Measurements from ENCODE around the gene EPAS1.

EPAS1 gene

DNA sequence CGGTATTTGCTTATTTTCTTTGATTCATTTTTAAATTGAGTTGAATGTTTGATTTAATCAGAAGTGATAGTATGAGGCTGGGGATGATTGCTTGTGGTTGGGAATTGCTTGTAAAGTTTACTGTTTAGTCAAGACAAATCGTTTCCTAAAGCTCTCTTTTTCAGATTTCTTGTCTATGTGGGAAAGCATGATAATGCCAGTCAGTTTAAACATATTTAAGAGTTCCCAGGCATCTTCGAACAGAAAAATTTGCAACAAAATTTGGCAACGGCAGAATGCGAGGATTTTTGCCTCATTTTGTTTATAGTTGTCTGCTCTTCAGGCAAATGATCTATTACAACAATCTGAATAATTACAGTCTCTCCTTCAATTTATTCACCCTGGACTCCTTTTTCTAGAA, 22.5 kb downstream of the EPAS1 start:
- DNase-seq (ENCODE audit: extremely low read depth in 1 of 2, low read depth in 1 of 2), result no peak

GRCh38 chr2:46320141-46320567, 22.9 kb downstream of the EPAS1 start:
- DNase-seq (ENCODE audit: extremely low read depth in 1 of 2, low read depth in 1 of 2), result no peak

DNA sequence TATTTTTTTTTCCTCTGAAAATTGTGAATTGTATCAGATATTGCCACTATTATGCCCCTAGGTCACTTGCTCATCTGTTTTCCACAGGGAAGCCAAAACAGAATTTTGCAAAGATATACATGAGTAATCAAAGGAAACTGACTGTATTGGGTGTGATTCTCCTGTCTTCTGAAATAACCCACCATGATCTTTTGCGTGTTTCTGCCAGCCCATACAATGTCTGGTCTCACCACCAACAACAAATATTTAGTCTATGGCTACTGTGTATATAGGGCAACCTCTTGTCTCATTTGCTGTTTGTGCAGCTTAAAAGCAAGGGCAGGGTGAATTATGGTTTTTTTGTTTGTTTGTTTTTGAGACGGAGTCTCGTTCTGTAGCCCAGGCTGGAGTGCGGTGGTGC, 26.5 kb downstream of the EPAS1 start:
- no peak for DNase-seq (ENCODE audit: extremely low read depth in 1 of 2, low read depth in 1 of 2)

DNA sequence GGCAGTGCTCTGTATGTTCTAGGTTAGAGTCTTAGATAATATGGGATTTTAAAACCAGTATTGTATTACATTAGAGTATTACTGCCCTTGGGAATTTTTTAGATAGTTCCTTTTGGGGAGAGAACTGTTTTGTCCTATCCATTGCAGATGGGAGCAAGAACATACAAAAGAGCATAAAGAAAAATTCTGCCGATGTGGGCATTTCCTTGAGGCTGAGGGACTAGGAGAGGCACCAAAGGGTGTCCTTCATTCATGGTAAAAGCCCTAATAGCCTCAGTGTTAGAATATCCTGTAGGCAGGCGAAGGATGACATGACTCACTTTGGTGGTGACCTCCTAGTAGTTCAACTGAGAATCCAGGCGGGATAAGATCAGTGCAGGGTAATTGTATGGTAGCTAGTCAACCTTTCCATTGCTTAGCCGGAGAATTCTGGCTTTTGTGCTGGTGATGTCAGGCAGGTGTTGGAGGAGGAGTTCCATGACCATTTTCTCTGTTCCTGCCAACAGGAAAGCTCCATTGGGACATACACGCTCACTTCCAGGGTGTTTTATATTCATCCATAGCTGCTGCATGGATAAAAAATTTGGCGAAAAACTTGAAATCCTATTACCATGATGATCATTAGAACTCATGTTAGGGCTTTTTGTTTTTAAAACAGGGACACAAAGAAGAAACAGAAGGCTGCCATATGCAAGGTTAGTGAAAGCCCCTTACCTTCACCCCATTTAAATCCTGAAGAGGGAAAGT, 28.1 kb downstream of the EPAS1 start:
- no peak for DNase-seq (ENCODE audit: extremely low read depth in 1 of 2, low read depth in 1 of 2)

GRCh38 chr2:46326231-46326980, 29.2 kb downstream of the EPAS1 start:
- no peak for DNase-seq (ENCODE audit: extremely low read depth in 1 of 2, low read depth in 1 of 2)

GRCh38 chr2:46327627-46328026, 30.4 kb downstream of the EPAS1 start:
- no peak for DNase-seq (ENCODE audit: extremely low read depth in 1 of 2, low read depth in 1 of 2)

DNA sequence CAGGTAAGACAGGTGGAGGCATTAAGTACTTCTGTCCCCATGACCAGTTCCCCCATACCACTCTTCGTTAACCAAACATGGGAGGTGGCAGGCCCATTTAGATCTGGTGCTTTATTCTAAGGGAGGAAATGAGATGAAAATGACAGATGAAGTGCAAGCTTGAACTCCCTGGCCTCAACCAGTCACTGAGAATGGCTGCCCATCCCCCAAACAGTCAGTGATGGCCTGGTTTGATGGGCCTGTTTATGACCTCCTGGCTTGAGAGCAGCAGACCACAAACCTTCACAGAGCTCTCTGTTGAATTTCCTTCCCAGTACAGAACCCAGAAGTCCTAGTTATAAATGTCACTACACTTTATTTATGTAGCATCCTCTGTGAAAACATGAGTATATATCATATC, 31.1 kb downstream of the EPAS1 start:
- no peak for DNase-seq (ENCODE audit: extremely low read depth in 1 of 2, low read depth in 1 of 2)

DNA sequence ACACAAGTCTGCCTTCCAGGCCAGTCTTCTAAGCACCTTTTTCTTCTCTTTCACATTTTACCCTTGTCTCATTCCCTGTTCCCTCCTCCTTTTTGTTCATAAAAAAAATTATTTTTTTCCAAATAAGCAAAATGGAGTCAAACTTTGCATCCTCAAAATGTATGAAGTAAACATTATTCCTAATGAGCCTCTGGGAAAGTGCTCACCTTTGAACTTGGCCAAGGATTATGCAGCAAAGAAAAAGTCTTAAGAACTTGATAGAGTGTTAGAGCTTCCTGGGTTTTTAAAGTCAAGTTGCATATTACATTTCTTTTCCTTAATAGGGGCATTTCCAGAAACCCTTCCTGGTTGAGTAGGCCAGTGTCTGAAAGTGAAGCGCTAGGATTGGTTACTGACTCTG, 31.6 kb downstream of the EPAS1 start:
- no peak for DNase-seq (ENCODE audit: extremely low read depth in 1 of 2, low read depth in 1 of 2)

DNA sequence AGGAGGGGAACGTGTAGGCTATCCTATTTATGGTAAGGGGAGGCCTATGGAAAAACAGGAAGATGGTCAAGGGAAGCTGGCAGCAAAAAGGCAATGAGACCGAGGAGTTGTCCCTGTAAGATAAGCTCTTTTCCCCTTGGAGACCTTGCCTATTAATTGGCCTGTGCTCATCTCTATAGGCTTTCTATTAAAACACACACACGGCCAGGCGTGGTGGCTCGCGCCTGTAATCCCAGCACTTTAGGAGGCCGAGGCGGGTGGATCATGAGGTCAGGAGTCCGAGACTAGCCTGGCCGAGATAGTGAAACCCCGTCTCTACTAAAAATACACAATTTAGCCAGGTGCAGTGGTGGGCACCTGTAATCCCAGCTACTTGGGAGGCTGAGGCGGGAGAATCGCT, 32.1 kb downstream of the EPAS1 start:
- no peak for DNase-seq (ENCODE audit: extremely low read depth in 1 of 2, low read depth in 1 of 2)

GRCh38 chr2:46329803-46330775, 32.9 kb downstream of the EPAS1 start:
- no peak for DNase-seq (ENCODE audit: extremely low read depth in 1 of 2, low read depth in 1 of 2)

DNA sequence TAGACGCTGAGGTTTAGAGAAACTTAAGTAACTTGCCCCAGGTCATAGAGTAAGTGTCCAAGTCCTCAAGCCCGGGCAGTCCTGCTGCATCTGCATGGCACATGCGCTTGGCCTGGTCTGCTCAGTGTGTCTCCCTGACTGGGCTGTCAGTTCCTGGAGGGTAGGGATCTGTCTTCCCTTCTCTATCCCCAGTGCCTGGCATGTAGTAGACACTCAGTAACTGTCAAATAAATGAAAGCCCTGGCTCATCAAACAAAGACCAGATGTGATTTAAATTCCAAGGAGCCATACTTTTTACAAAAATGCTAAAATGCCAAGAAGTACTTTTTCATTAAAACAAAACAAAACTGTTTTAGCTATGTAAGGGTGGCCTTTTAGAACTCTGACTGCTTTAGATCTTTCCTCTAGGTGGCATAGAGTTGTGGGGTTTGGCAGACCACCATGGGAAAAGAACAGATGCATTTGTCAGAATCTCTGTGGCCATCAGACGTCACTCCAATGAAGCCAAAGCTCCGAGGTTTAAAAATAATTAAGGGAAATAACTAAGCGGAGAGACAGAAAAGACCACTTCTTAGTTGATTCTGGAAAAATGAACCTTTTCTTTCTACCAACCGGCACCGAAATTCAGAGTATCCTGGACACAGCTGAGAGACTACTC, 34.0 kb downstream of the EPAS1 start:
- no peak for DNase-seq (ENCODE audit: extremely low read depth in 1 of 2, low read depth in 1 of 2)

- no peak for DNase-seq (ENCODE audit: extremely low read depth in 1 of 2, low read depth in 1 of 2)
Measured at GRCh38 chr2:46332686-46333281, 35.6 kb downstream of the EPAS1 start.

DNA sequence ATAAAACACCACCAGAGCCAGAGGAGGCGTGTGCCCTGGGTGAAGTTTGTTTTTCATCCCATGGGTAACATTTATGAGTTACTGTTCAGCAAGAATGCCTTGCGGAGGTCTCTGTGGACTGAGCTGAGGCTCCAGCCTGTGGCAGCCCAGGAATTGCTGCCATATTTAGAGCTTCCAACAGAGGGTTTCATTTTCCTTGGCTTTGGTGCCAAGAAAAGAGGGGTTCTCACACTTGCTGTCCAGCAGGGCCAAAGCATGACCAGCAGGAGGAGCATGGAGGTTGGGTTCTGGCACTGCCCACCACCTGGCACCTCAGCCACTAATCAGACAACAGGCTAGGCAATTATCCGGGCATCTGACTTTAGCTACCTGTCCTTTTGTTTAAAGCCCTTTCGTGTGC, 36.7 kb downstream of the EPAS1 start:
- DNase-seq (ENCODE audit: extremely low read depth in 1 of 2, low read depth in 1 of 2), result no peak

DNA sequence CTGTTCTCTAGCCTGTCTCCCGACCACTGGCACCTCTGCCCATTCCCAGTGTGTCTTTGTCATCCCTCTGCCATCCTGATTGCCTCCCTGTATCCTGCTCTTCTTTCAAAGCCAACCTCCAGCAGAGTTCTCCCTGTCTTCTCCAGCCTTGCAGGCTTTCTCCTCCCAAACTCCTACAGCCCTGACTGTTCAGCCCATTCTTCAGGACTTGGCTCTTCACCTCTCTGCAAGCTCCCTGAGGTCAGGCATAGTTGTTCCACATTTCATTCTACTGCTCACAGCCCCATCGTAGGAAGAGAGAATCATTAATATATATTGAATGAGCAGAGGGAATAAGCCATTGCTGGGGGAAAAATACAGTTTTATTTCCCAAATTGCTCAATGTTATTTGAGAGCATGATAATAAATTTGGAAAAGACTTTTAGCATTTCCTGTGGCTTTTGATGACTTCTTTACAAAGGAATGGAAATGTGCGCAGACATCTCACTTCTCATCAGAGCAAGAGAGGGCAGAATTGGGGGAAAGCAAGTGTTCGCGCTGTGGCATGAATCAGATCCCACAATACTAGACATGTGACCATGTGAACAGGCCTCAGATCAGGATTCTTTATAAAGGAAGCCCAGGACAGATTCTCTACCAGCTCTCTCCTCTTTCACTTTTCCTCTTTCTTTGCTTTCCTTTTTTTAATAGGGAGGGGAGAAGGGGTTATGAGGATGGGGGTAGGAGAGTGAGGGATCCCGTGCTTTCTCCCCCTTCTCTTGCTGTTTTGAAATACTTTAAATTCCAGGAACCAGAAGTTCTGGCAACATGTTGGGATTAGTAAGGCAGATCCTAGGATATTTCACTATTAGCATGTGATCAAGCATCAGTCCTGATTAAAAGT, 37.4 kb downstream of the EPAS1 start:
- no peak for DNase-seq (ENCODE audit: extremely low read depth in 1 of 2, low read depth in 1 of 2)

DNA sequence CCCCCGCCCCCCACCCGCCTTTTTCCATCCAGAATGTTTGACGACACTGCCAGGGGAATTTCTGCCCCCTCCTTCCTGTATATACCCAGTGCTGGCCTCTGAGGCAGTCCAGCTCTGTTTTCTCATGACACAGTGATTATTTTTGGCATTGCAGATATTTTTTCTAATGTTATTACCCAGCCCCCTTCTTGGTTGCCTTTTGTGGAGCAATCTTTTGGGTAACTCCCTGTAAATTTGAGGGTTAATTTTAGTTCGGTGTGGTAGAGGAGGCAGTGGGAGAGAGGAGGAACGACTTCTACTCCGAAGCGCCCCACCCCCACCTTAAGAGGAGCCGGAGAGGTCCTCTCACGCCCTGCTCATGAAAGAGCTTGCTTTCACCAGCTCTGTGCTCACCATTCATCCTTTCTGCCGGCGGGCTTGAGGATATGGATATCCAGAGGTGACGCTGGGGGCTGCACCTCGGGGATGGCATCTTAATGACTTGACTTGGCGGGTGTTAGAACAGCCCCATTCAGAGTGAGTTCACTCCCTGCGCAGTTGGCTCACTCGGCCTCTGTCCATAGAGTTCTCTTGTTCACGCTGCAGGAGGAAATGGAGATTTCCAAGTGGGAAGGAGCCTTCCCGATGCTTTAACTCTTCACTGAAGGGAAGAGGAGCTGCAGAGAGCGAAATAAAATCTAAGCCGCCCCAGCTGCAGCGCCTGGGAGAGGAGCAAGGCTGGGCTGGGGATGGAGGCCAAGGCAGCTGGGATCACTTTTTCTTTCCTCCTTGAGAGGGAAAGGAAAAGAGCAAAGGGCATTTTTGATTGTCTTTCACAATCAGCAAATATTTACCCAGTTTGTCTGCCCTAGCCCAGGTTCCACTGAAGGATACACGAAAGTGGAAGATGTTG, 38.4 kb downstream of the EPAS1 start:
- DNase-seq (ENCODE audit: extremely low read depth in 1 of 2, low read depth in 1 of 2), result no peak

DNA sequence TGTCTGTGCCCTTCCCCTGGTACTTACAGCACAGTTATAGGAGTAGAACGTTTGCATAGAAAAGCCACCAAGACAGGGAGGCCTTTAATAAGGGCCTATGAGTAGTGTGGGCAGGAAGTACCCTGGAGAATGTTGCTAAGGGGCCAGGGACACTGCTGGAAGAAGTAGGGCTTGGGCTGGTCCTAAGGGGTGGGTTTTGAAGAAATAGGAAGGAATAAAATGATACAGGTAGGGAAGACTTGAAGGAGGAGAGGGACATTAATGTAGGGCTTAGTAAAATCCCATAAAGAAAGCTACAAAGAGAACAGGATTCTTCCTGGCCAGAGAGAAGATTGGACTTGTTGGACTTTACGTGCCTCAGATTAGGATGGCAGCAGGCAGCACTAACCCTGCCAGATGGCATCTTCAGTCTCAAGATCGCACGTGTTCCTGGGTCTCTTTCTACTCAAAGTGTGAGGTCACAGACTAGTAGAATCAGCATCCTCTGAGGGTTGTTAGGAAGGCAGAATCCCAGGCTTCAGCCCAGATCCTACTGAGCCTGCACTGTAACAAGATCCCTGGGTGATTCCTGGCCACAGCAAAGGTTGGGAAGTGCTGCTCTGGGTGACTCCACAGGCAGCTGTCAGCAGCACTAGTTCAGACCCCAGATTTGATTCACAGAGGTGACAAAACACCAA, 39.2 kb downstream of the EPAS1 start:
- no peak for DNase-seq (ENCODE audit: extremely low read depth in 1 of 2, low read depth in 1 of 2)

DNA sequence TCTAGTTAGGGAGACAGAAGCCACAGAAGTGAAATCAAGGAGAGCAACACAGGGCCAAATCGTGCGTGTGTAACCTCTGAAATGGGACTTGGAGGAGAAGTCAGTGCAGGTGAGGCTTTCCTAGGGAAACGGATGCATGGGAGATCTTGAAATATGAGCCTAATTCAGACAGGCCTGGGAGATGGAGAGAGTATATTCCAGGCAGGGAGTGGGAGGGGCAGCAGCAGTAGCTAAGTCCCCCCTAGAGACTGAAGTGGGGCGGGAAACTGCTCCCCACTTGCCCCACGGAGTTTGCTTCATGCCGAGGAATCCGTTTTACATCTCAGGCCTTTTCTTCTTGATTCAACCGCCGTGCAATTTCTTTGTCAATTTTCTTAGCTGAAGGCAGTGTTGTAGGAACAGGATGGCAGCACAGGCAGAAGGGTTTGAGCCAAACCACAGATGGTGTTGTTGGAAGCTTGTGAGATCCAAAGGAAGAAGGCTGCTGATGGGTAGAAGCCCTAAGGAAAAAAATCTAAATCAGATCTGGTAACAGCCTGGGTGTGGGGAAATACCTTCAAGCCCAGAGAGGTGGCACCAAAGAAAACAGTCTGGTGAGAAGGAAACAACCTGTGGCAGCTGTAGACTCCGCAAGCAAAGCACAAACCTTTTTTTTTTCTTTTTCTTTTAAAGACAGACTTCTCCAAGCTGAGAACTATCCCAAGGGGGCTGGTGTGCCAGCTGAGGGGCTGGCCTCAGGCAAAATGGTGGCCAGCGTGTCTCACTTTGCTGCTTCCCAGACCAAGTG, 40.2 kb downstream of the EPAS1 start:
- no peak for DNase-seq (ENCODE audit: extremely low read depth in 1 of 2, low read depth in 1 of 2)
